ENCODE results near the gene CD99.

Gene CD99

DNA sequence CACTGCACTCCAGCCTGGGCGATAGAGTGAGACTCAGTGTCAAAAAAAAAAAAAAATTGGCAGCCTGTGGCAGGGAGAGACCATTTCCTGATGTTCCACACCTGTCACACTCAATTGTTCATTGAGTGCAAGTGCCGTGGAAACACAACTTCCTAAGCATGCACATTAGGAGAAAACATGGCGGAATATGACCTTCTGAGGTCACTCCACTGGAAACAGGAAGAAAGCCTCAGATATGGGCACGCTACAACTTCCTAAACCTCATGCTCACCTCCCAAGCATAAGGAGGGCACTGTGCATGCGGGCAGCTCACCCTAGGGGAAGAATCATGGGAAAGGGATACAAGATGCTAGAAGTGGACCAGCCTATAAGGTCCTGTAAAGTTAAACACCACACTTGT is 28.5 kb upstream of the CD99 start (continued):
- TF ChIP-seq ZNF132 (tag by site-specific recombination; IDR thresholded peaks at IDR 0.05; ENCODE audit: borderline replicate concordance), result no peak
- no peak for TF ChIP-seq SP7 (tag by site-specific recombination; IDR thresholded peaks at IDR 0.05)
- TF ChIP-seq BCL11B (tag by site-specific recombination; IDR thresholded peaks at IDR 0.05; ENCODE audit: low read depth), result no peak
- TF ChIP-seq ZNF48 (tag by site-specific recombination; IDR thresholded peaks at IDR 0.05), result no peak
- TF ChIP-seq, protein P1, sequence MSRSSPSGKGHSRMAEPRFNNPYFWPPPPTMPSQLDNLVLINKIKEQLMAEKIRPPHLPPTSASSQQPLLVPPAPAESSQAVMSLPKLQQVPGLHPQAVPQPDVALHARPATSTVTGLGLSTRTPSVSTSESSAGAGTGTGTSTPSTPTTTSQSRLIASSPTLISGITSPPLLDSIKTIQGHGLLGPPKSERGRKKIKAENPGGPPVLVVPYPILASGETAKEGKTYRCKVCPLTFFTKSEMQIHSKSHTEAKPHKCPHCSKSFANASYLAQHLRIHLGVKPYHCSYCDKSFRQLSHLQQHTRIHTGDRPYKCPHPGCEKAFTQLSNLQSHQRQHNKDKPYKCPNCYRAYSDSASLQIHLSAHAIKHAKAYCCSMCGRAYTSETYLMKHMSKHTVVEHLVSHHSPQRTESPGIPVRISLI (tag by site-specific recombination; IDR thresholded peaks at IDR 0.05), result no peak
- TF ChIP-seq ZFHX2 (tag by site-specific recombination; conservative IDR thresholded peaks at IDR 0.05), result no peak
- TF ChIP-seq, protein P2, sequence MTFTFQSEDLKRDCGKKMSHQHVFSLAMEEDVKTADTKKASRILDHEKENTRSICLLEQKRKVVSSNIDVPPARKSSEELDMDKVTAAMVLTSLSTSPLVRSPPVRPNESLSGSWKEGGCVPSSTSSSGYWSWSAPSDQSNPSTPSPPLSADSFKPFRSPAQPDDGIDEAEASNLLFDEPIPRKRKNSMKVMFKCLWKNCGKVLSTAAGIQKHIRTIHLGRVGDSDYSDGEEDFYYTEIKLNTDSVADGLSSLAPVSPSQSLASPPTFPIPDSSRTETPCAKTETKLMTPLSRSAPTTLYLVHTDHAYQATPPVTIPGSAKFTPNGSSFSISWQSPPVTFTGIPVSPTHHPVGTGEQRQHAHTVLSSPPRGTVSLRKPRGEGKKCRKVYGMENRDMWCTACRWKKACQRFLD (tag by site-specific recombination; IDR thresholded peaks at IDR 0.05), result no peak
- no peak for TF ChIP-seq KLF16 (tag by site-specific recombination; IDR thresholded peaks at IDR 0.05)
- TF ChIP-seq, protein P3, sequence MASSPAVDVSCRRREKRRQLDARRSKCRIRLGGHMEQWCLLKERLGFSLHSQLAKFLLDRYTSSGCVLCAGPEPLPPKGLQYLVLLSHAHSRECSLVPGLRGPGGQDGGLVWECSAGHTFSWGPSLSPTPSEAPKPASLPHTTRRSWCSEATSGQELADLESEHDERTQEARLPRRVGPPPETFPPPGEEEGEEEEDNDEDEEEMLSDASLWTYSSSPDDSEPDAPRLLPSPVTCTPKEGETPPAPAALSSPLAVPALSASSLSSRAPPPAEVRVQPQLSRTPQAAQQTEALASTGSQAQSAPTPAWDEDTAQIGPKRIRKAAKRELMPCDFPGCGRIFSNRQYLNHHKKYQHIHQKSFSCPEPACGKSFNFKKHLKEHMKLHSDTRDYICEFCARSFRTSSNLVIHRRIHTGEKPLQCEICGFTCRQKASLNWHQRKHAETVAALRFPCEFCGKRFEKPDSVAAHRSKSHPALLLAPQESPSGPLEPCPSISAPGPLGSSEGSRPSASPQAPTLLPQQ (tag by site-specific recombination; IDR thresholded peaks at IDR 0.05), result no peak
- TF ChIP-seq ZNF555 (tag by site-specific recombination; conservative IDR thresholded peaks at IDR 0.05), result no peak

DNA sequence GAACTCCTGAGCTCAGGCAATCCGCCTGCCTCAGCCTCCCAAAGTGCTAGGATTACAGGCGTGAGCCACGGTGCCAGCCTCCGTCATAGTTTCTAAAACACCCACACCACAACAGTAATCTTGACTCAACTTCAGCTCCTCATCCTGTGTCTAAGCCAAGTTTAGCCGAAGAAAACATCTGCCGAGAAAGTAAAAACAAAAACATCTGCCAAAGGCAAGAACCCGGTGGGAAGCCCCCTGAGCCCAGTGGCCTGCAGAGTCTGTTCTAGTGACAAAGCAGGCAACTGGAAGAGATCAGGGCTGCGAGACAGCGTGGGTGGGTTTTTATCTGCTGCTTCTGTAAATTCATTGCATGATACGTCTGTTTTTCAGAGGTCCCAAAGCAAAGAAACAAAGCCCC is 26.6 kb upstream of the CD99 start:
- Histone ChIP-seq H3K4me1 (ENCODE audit: control insufficient read depth, insufficient read depth, low read length) (no peaks in the 10 kb centered on the region), H3K4me3 (ENCODE audit: low read depth, low read length) (no peak overlapping the region), H3K9me3 (ENCODE audit: control insufficient read depth, insufficient read depth, low read depth, low read length) (no peaks in the 10 kb centered on the region), H3K27ac (ENCODE audit: extremely low read depth, low read depth, low read length) (no peak overlapping the region), H3K36me3 (ENCODE audit: control insufficient read depth in 2 of 2, insufficient read depth in 1 of 2, low read length in 2 of 2) (no peaks in the 10 kb centered on the region)
- CTCF ChIA-PET, result no interaction called here
- TF ChIP-seq ZNF660 (tag by site-specific recombination; IDR thresholded peaks at IDR 0.05), result no peak
- no peak for TF ChIP-seq ZNF654 (tag by site-specific recombination; IDR thresholded peaks at IDR 0.05; ENCODE audit: low read depth)
- TF ChIP-seq ZNF549 (tag by site-specific recombination; IDR thresholded peaks at IDR 0.05), result no peak
- TF ChIP-seq, protein P4, sequence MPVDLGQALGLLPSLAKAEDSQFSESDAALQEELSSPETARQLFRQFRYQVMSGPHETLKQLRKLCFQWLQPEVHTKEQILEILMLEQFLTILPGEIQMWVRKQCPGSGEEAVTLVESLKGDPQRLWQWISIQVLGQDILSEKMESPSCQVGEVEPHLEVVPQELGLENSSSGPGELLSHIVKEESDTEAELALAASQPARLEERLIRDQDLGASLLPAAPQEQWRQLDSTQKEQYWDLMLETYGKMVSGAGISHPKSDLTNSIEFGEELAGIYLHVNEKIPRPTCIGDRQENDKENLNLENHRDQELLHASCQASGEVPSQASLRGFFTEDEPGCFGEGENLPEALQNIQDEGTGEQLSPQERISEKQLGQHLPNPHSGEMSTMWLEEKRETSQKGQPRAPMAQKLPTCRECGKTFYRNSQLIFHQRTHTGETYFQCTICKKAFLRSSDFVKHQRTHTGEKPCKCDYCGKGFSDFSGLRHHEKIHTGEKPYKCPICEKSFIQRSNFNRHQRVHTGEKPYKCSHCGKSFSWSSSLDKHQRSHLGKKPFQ (tag by site-specific recombination; IDR thresholded peaks at IDR 0.05), result no peak
- TF ChIP-seq, protein P5, sequence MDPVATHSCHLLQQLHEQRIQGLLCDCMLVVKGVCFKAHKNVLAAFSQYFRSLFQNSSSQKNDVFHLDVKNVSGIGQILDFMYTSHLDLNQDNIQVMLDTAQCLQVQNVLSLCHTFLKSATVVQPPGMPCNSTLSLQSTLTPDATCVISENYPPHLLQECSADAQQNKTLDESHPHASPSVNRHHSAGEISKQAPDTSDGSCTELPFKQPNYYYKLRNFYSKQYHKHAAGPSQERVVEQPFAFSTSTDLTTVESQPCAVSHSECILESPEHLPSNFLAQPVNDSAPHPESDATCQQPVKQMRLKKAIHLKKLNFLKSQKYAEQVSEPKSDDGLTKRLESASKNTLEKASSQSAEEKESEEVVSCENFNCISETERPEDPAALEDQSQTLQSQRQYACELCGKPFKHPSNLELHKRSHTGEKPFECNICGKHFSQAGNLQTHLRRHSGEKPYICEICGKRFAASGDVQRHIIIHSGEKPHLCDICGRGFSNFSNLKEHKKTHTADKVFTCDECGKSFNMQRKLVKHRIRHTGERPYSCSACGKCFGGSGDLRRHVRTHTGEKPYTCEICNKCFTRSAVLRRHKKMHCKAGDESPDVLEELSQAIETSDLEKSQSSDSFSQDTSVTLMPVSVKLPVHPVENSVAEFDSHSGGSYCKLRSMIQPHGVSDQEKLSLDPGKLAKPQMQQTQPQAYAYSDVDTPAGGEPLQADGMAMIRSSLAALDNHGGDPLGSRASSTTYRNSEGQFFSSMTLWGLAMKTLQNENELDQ (tag by site-specific recombination; IDR thresholded peaks at IDR 0.05; ENCODE audit: low read depth), result no peak
- no peak for TF ChIP-seq ZNF184 (tag by site-specific recombination; IDR thresholded peaks at IDR 0.05)
- TF ChIP-seq ZNF311 (tag by site-specific recombination; IDR thresholded peaks at IDR 0.05; ENCODE audit: borderline replicate concordance), result no peak
- POLR2A ChIA-PET, result no interaction called here
